HG03097 (cell line): ENCODE measurements around the gene ANKRD44.

Source experiments
- ATAC-seq: cut with Tn5 transposase; IDR thresholded peaks from one replicate; pipeline ENCODE4 v1.9.1; 2021; ENCODE audit not compliant: unreplicated experiment, low FRiP score

ANKRD44 gene

DNA sequence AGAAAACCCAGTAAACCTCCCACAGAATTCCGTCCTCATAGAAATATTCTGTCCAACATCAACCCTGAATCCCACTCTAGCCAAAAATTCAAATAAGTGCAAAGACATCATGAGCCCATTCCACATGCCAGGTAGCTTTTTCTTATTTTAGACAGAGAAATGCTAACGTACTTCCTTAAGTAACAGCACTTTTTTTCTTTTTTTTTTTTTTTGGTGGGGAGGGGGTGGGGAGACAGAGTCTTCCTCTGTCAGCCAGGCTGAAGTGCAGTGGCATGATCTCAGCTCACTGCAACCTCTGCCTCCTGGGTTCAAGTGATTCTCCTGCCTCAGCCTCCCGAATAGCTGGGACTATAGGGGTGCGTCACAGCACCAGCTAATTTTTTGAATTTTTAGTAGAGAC, 45.5 kb downstream of the ANKRD44 start:
- no peak for ATAC-seq

- no peak for ATAC-seq
These were observed 46.2 kb downstream of the ANKRD44 start for GRCh38 chr2:197264332-197264731.

DNA sequence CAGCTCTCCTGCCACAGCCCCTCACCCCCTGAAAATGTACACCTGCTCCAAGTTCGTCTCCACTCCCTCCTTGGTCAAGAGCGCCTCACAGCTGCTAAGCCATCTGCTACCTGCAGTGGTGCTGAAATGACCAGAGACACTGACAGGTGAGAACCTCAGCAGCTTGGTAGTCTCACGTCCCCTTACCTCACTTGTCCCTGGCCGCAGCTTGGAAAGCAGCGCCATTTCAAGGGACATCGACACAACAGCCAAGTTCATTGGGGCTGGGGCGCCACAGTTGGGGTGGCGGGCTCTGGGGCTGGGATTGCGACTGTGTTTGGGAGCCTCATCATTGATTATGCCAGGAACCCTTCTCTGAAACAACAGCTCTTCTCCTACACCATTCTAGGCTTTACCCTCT, 47.5 kb downstream of the ANKRD44 start:
- ATAC-seq, result no peak

DNA sequence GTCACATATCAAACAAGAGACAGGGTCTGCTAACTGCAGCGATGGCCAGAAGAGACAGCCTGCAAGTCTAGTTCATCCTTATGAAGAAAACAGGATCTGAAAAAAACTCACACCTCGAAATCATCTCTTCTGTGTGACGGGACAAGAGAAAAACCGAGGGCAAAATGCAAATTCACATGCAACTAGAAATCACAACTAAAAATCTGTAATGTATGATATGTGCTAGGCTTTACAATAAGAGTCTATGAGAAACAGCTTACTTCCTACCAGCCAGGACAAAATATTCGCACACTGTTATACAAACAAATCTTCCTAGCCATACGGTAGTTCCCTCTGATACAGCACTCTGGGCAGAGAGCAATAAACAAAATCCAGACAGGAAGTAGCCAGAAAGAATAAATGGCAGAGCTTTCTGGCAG, 48.8 kb downstream of the ANKRD44 start:
- peak; percentile 56 for ATAC-seq

- no peak for ATAC-seq
These were observed 51.0 kb downstream of the ANKRD44 start for GRCh38 chr2:197259470-197259999.

DNA sequence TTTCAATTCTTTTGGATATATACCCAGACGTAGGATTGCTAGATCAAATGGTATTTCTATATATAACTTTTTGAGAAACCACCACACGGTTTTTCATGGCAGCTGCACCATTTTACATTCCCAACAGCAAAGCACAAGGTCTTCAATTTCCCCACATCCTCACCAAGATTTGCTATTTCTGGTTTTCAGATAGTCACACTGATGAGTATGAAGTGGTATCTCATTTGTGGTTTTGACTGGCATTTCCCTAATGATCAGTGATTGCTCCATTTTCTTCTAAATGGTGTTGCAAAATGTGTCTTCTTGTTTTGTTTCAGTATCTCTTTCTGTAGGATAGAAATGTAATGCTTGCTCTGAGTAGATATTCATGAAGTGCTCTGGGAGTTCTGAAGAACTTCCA, 52.0 kb downstream of the ANKRD44 start:
- ATAC-seq, result no peak

DNA sequence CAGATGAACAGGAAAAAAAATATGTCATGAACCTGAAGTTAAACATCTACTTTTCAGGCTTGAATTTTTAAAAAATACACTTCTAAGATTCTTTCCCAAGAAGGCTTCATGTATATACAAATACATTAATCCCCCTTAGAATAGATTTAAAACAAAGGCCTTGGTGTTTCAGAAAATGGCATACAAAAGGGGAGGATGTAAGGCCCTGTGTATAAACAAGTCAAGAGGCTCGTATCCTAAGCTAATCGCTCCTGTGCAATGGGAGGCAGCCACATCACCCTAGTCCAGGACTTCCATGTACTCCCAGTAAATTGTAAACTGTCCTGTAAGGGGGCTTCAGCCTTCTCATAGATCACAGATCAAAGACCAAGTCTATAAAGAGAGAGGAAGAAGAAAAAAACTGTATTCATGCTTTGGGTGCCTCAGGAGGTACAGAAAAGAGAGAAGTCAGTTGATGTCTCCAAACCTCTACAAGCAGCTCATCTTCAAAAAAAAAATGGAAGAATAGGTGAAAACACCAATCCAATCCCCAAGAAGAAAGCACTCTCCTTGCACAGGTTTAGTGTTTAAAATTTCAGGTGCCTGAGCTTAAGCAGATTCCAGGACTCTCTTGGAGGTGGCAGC, 53.9 kb downstream of the ANKRD44 start:
- ATAC-seq, result no peak

DNA sequence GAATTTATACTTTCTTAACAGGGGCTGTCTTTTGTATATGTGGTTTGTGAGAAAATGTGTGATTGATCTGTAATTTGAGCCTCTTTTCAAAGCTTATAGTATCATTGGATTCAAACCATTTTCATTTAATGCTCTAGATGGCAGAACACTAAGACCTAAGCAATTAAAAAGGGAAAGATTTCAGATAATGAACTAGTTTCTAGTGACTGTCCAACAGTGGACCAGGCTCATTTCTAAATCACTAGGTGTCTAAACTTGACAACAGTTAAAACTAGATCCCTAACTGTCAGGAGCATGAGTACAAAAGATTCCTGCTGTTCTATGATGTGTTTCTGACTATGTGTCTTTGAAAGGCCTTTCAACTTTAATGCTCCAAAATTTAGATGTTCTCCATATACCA, 54.6 kb downstream of the ANKRD44 start:
- ATAC-seq, result no peak

- peak; percentile 86 for ATAC-seq
These were observed 55.0 kb downstream of the ANKRD44 start for GRCh38 chr2:197255543-197255942.

DNA sequence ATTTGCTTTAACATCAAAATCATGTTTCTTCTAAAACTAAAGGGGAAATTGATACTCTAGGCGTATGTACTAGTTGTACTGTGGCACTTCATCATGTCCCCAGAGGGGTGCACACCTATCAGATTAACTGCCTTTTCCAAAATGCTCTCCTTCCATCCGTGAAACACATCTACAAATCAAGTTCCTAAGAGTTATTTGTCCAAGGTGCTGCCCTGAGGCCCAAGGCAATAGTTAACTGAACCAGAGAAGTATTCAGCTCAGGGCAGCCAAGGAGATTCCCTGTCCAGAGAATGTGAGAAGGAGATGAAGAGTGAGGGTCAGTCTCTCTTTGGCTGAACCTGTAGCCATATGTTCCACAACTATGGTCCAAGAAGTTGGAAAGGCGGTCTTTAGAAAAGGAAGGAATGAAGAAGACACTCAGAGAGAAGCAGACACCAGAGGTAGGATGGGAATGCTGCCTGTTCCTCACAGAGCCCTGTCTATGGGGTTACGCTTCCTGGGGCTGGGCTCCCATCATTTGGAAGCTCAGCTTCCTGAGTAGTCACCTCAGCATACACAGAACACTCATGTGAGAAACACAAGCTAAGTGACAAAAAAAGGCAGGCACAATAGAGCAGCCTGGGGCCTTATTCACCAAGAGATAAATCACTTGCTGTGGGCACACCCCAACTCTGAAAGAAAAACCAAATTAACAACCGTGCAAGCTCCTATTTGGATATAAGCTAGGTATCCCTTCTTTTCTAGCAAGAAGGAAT, 55.6 kb downstream of the ANKRD44 start:
- ATAC-seq, result no peak

- no peak for ATAC-seq
These were observed 59.0 kb downstream of the ANKRD44 start for GRCh38 chr2:197251576-197251975.

DNA sequence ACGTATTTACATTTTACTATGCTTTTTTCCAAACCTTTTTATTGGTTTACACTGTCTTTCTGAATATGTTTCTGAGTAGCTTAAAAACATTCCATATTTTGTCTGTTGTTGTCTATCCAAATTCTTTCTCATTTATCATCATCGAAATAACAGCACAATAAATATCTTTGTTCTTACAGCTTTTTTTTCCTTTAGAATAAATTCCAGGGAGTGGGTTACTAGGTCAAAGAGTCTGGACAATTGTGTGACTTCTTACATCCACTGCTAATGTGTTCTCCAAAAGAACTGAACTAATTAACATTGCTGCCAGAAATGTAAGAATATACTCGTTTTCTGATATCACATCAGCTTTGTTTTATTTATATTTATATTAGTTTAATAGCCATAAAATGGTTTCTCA, 59.4 kb downstream of the ANKRD44 start:
- ATAC-seq, result no peak

DNA sequence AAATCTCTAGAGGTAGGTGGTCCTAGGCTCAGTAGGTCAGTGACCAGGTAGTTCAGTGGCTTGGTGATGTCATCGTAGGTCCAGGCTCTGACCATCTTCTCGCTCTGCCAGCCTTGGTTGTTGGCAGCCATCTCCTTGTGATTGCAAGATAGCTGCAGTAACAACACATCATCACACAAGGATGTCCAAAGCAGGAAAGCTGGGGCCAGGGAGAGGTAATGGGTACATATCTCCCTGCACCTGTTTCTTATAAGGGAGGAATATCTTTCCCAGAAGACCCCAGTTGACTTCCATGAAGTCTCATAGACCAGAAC, 60.5 kb downstream of the ANKRD44 start:
- no peak for ATAC-seq

- ATAC-seq, result no peak
These were observed 61.0 kb downstream of the ANKRD44 start for GRCh38 chr2:197249381-197250083.

GRCh38 chr2:197248623-197249022, 62.0 kb downstream of the ANKRD44 start:
- peak; percentile 52 for ATAC-seq

- no peak for ATAC-seq
These were observed 62.6 kb downstream of the ANKRD44 start for GRCh38 chr2:197248001-197248401.

GRCh38 chr2:197247083-197247482, 63.5 kb downstream of the ANKRD44 start:
- no peak for ATAC-seq

DNA sequence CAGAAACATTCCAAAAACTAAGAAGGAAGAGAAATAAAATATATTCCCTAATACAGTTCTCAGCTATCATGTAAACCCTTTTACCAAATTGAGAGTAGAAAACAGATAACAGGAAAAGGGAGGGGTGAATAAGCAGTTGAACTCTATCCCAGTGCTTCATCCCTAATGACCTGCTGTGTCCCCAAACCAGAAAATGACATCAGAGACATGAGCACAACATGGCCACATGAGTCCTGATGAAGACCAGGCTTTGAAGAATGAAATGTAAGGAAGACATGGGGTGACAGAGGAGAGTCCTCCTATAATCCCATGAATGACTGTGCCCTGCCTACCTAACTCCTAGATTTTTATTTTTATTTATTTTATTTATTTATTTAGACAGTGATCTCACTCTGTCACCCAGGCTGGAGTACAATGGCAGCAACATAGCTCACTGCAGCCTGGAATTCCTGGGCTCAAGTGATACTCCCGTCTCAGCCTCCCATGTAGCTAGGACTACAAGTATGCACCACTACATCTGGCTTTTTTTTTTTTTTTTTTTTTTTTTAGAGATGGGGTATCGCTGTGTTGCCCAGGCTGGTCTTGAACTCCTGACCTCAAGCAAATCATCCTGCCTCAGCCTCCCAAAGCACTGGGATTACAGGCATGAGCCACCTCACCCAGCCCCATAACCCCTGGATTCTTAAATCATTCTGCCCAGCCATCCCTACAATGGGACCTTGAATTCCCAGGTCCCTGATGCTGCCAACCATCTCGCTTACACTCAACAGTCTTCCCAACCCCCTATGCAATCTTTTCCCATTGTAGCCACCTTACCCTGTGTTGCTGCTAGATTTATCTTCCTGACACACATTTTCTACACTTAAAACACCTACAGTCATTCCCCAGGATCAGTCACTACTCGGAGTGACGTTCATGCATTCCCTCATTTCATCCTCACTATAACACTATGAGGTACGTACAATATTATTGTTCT, 64.5 kb downstream of the ANKRD44 start:
- ATAC-seq, result no peak

DNA sequence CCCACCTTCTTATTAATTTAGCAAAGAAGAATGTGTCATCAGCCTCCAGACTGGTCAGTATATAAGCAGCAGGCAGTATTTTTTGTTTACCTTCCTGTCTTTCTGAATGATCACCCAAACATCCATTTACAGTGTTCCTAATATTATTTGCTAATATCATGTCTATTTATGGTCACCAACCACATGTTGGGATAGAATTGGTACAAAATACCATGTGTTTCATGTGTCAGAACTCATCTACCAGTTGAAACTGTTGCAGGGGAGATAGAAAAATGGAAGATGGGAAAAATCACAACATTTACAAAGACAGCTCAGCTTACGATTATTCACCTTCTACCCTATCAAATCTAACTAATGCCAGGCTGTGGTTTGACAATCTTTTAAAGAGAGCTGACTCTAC, 66.2 kb downstream of the ANKRD44 start:
- ATAC-seq, result no peak

DNA sequence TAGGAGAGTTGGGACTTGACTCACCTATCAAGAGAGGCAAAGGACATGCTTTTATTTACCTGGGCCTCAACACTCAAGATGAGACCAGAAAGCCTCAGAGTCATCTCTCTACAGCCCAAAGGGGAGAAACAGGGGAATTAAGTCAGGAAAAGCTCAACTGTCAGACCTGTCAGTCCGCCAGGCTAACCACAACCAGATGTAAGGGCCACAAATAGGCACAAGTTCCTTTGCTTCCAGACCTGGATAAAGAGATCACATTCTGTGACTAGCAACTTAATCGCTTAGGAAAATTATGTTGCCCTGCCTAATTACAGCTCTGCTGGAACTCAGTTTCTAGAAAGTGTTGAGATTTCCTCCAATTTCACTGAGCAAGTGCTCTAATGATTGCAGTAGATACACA, 67.9 kb downstream of the ANKRD44 start:
- ATAC-seq, result no peak

- no peak for ATAC-seq
These were observed 69.0 kb downstream of the ANKRD44 start for GRCh38 chr2:197241596-197241995.
